ENCODE data around the gene ABCC1. TPM values are rescaled to one million over a fixed set of nuclear protein-coding genes. Genes with fewer than 3 reads are reported as not detected.

Gene ABCC1
- polyA plus RNA-seq, 1 of the 3 experiments (the other 2 are of a cell fraction), result 23.7 TPM

- CTCF ChIA-PET, result interaction anchor here (1.2 kb wide), 1 partner anchor 32 kb away, joined by 3 read pairs; no protein-coding TSS in a partner anchor
- no peaks in the 10 kb centered on the region; a peak in 1 of 4 replicates for H3K4me1 ChIP-seq (ENCODE audit: control insufficient read depth in 1 of 2, insufficient read depth in 2 of 2, low read depth in 1 of 2, low read length in 1 of 2)
- no peak overlapping the region for H2AFZ ChIP-seq (ENCODE audit: low read depth)
- H3K27ac ChIP-seq (ENCODE audit: low read depth in 2 of 2, low read length in 1 of 2), result no peak overlapping the region
- no peak overlapping the region for H3K4me2 ChIP-seq
- DNase-seq, result no peak
- no peaks in the 10 kb centered on the region for H3K36me3 ChIP-seq (replicated peaks in 1 of 2; ENCODE audit: control insufficient read depth in 1 of 2, insufficient read depth in 2 of 2, low read length in 1 of 2)
- no peak overlapping the region for H3K9ac ChIP-seq
- no peaks in the 10 kb centered on the region for H3K9me3 ChIP-seq
- TF ChIP-seq FOXJ3 (CRISPR knock-in tag; IDR thresholded peaks at IDR 0.05) (no peak), RFX5 (IDR thresholded peaks at IDR 0.05; ENCODE audit: low read length) (no peak), YY1 (IDR thresholded peaks at IDR 0.05; ENCODE audit: low read depth) (no peak), TAF1 (IDR thresholded peaks at IDR 0.05; ENCODE audit: borderline replicate concordance, low read depth, low read length) (no peak), EZH2phosphoT487 (IDR thresholded peaks at IDR 0.05; ENCODE audit: borderline replicate concordance, low read depth) (no peak), ZBTB33 (IDR thresholded peaks at IDR 0.05; ENCODE audit: borderline replicate concordance, low read depth) (no peak), RXRA (IDR thresholded peaks at IDR 0.05; ENCODE audit: borderline replicate concordance, low read depth) (no peak), NFIC (IDR thresholded peaks at IDR 0.05; ENCODE audit: borderline replicate concordance) (no peak), PBX3 (IDR thresholded peaks at IDR 0.05) (no peak), FOSL2 (IDR thresholded peaks at IDR 0.05; ENCODE audit: borderline replicate concordance, low read depth) (no peak), FOXM1 (IDR thresholded peaks at IDR 0.05; ENCODE audit: low read depth) (no peak), RAD21 (IDR thresholded peaks at IDR 0.05; ENCODE audit: low read length) (no peak), GATA2 (CRISPR knock-in tag; IDR thresholded peaks at IDR 0.05) (no peak), POLR2AphosphoS5 (IDR thresholded peaks at IDR 0.05; ENCODE audit: low read depth, low read length) (no peak), NRF1 (IDR thresholded peaks at IDR 0.05; ENCODE audit: low read depth, low read length) (no peak), MEF2A (IDR thresholded peaks at IDR 0.05; ENCODE audit: borderline replicate concordance, low read depth) (no peak), SMC3 (IDR thresholded peaks at IDR 0.05; ENCODE audit: low read depth, low read length) (no peak), GABPA (IDR thresholded peaks at IDR 0.05; ENCODE audit: low read depth) (no peak), JUND (IDR thresholded peaks at IDR 0.05) (no peak)
- TF ChIP-seq, protein P1, sequence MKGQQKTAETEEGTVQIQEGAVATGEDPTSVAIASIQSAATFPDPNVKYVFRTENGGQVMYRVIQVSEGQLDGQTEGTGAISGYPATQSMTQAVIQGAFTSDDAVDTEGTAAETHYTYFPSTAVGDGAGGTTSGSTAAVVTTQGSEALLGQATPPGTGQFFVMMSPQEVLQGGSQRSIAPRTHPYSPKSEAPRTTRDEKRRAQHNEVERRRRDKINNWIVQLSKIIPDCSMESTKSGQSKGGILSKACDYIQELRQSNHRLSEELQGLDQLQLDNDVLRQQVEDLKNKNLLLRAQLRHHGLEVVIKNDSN (IDR thresholded peaks at IDR 0.05; ENCODE audit: borderline replicate concordance, low read depth), result no peak
- POLR2A ChIA-PET, result no interaction called here
- H3F3A ChIP-seq (replicated peaks; ENCODE audit: insufficient read depth), result no peaks in the 10 kb centered on the region
- 43% methylated on average over 3 of the region's 3 CpGs for WGBS (ENCODE audit: low lambda C conversion rate)
- H3K79me2 ChIP-seq (ENCODE audit: insufficient read depth), result no peaks in the 10 kb centered on the region
- no peak overlapping the region for H3K4me3 ChIP-seq (ENCODE audit: low read depth in 2 of 2, low read length in 1 of 2)
- no peaks in the 10 kb centered on the region for H3K27me3 ChIP-seq (ENCODE audit: insufficient read depth)
- H4K20me1 ChIP-seq (ENCODE audit: insufficient read depth), result no peaks in the 10 kb centered on the region
- no peaks in the 10 kb centered on the region for H3K9me2 ChIP-seq
Observed at GRCh38 chr16:16158741-16159374, 209.4 kb downstream of the ABCC1 start.

Measured in SK-N-SH (cell line).